ENCODE data around the gene CA6. TPM values are rescaled to one million over a fixed set of nuclear protein-coding genes. Genes with fewer than 3 reads are reported as not detected.

Gene CA6
- total and polyA plus RNA-seq, 2 experiments from 2014 or later: not detected

DNA sequence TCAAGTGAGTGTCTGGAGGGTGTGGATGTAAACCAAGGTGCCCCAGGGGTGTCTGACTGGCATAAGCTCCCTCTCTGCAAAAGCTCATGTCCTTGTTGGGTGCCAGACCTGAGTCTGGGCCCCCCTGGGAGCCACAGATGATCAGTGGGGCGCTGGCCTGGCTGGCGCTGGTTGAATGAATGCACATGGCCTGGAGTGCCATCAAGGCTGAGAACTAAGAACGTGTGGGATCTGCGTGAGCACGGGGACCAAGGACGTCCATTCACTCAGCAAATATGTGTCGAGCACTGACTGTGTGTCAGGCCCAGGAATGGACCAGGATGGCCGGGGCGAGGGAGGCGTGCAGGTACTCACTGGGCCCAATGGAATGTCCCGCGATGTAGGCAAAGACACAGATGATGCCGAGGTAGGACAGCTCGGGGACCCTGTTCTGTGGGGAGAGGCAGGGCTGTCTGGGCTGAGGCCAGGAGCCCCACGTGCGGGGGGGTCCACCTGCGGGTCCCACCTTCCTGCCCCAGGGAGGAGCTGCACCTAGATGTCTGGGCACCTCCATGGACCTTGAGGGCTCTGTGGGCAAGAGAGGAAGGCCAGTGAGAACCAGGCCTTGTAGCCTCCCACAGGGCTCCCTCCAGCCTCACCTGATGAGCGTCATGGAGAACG is 61.4 kb downstream of the CA6 start:
- H3K36me3 ChIP-seq (ENCODE audit: low read depth): no peaks in the 10 kb centered on the region
- in situ Hi-C loops (cut with MboI): no loop called here
- H2AFZ ChIP-seq: no peak overlapping the region
- H3K4me2 ChIP-seq (ENCODE audit: unreplicated experiment): no peak overlapping the region
- no peak for TF ChIP-seq EZH2 (IDR thresholded peaks at IDR 0.05; ENCODE audit: insufficient read depth, poor library complexity, severe bottlenecking)
- TF ChIP-seq EZH2phosphoT487 (IDR thresholded peaks at IDR 0.05; ENCODE audit: insufficient read depth, low read depth): no peak
- H3K9me2 ChIP-seq (ENCODE audit: insufficient read depth): no peaks in the 10 kb centered on the region
- H3K4me3 ChIP-seq: no peak overlapping the region
- H4K20me1 ChIP-seq (ENCODE audit: insufficient read depth): no peaks in the 10 kb centered on the region
- H3K9ac ChIP-seq: no peak overlapping the region
- no peak for DNase-seq
- WGBS, 2 experiments (ENCODE audit: low coverage in 1 of 2, low lambda C conversion rate in 2 of 2, missing lambda C conversion rate in 2 of 2): 82 to 88% methylated on average over 16 to 19 of the region's 19 CpGs
- H3K27ac ChIP-seq: no peak overlapping the region
- H3K9me3 ChIP-seq (ENCODE audit: low read depth): no peaks in the 10 kb centered on the region
- H3K4me1 ChIP-seq (ENCODE audit: insufficient read depth): no peaks in the 10 kb centered on the region
- H3F3A ChIP-seq (ENCODE audit: insufficient read depth): no peaks in the 10 kb centered on the region
- H3K79me2 ChIP-seq (ENCODE audit: insufficient read depth): no peaks in the 10 kb centered on the region
- no peaks in the 10 kb centered on the region for H3K27me3 ChIP-seq (replicated peaks; ENCODE audit: insufficient read depth)

- Histone ChIP-seq H2AFZ (no peak overlapping the region), H3K9me2 (ENCODE audit: insufficient read depth) (no peaks in the 10 kb centered on the region), H3K36me3 (ENCODE audit: low read depth) (no peaks in the 10 kb centered on the region), H4K20me1 (ENCODE audit: insufficient read depth) (no peaks in the 10 kb centered on the region), H3K4me1 (ENCODE audit: insufficient read depth) (no peaks in the 10 kb centered on the region), H3K4me3 (no peak overlapping the region), H3K27ac (no peak overlapping the region), H3K9me3 (ENCODE audit: low read depth) (no peaks in the 10 kb centered on the region), H3K79me2 (ENCODE audit: insufficient read depth) (no peaks in the 10 kb centered on the region), H3K27me3 (replicated peaks; ENCODE audit: insufficient read depth) (no peaks in the 10 kb centered on the region), H3K9ac (no peak overlapping the region), H3F3A (ENCODE audit: insufficient read depth) (no peaks in the 10 kb centered on the region), H3K4me2 (ENCODE audit: unreplicated experiment) (no peak overlapping the region)
- DNase-seq: no peak
- in situ Hi-C loops (cut with MboI): no loop called here
- TF ChIP-seq EZH2phosphoT487 (IDR thresholded peaks at IDR 0.05; ENCODE audit: insufficient read depth, low read depth) (no peak), EZH2 (IDR thresholded peaks at IDR 0.05; ENCODE audit: insufficient read depth, poor library complexity, severe bottlenecking) (no peak)
- 77 to 81% methylated on average over 10 of the region's 10 CpGs for WGBS, 2 experiments (ENCODE audit: low coverage in 1 of 2, low lambda C conversion rate in 2 of 2, missing lambda C conversion rate in 2 of 2)
These were observed 62.6 kb downstream of the CA6 start for GRCh38 chr1:9008236-9008635.

DNA sequence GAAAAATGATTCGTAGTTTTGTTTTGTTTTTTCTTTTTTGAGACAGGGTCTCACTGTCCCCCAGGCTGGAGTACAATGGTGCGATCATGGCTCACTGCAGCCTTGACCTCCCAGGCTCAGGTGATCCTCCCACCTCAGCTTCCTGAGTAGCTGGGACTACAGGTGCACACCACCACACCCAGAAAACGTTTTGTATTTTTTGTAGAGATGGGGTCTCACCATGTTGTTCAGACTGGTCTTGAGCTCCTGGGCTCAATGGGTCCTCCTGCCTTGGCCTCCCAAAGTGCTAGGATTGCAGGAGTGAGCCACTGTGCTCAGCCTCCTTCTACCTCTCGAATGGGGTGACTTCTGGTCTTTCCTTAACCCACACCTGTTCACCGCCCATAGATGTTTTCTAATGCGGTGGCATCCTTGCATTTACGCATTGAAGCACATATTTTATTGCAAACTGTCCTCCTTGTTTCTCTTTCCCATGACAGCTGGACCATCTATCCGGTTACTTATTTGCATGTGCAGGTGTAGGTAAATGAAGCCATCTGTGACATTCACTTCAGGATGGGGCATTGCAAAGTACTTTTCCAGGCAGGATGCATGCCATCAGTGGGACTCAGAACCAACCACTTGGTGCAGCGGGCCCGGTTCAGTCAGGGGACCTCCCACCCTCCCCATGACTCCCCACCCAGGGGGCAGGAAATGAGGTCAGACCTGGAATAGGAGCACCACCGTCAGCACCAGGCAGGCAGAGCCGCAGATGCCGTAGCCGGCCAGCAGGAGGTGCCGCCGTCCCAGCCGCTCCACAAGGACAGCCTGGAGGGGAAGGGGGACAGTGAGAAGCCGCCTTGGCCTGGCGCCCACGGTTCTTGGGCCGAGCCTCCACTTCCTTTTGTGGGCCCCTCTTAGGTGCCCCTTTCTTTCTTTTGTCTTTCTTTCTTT is 64.0 kb downstream of the CA6 start:
- no peak overlapping the region for H3K27ac ChIP-seq
- 67 to 68% methylated on average over 18 to 20 of the region's 21 CpGs for WGBS, 2 experiments (ENCODE audit: low coverage in 1 of 2, low lambda C conversion rate in 2 of 2, missing lambda C conversion rate in 2 of 2)
- H3K27me3 ChIP-seq (replicated peaks; ENCODE audit: insufficient read depth): no peaks in the 10 kb centered on the region
- no peak overlapping the region for H3K4me3 ChIP-seq
- H3K79me2 ChIP-seq (ENCODE audit: insufficient read depth): no peaks in the 10 kb centered on the region
- no peak overlapping the region for H3K9ac ChIP-seq
- no peak overlapping the region for H3K4me2 ChIP-seq (ENCODE audit: unreplicated experiment)
- peak; percentile 48 for DNase-seq
- H3K9me3 ChIP-seq (ENCODE audit: low read depth): no peaks in the 10 kb centered on the region
- H3K36me3 ChIP-seq (ENCODE audit: low read depth): no peaks in the 10 kb centered on the region
- H4K20me1 ChIP-seq (ENCODE audit: insufficient read depth): no peaks in the 10 kb centered on the region
- no peaks in the 10 kb centered on the region for H3K9me2 ChIP-seq (ENCODE audit: insufficient read depth)
- H2AFZ ChIP-seq: no peak overlapping the region
- no peak for TF ChIP-seq EZH2phosphoT487 (IDR thresholded peaks at IDR 0.05; ENCODE audit: insufficient read depth, low read depth)
- no peak for TF ChIP-seq EZH2 (IDR thresholded peaks at IDR 0.05; ENCODE audit: insufficient read depth, poor library complexity, severe bottlenecking)
- no peaks in the 10 kb centered on the region for H3K4me1 ChIP-seq (ENCODE audit: insufficient read depth)
- no peaks in the 10 kb centered on the region for H3F3A ChIP-seq (ENCODE audit: insufficient read depth)
- in situ Hi-C loops (cut with MboI): no loop called here

- no peaks in the 10 kb centered on the region for H3K4me1 ChIP-seq (ENCODE audit: insufficient read depth)
- no peaks in the 10 kb centered on the region for H3K36me3 ChIP-seq (ENCODE audit: low read depth)
- in situ Hi-C loops (cut with MboI): no loop called here
- 69 to 87% methylated on average over 8 of the region's 8 CpGs for WGBS, 2 experiments (ENCODE audit: low coverage in 1 of 2, low lambda C conversion rate in 2 of 2, missing lambda C conversion rate in 2 of 2)
- H3K9ac ChIP-seq: no peak overlapping the region
- no peak overlapping the region for H3K27ac ChIP-seq
- H2AFZ ChIP-seq: no peak overlapping the region
- no peak for TF ChIP-seq EZH2phosphoT487 (IDR thresholded peaks at IDR 0.05; ENCODE audit: insufficient read depth, low read depth)
- TF ChIP-seq EZH2 (IDR thresholded peaks at IDR 0.05; ENCODE audit: insufficient read depth, poor library complexity, severe bottlenecking): no peak
- no peaks in the 10 kb centered on the region for H3K79me2 ChIP-seq (ENCODE audit: insufficient read depth)
- H3K4me3 ChIP-seq: no peak overlapping the region
- no peaks in the 10 kb centered on the region for H3K9me2 ChIP-seq (ENCODE audit: insufficient read depth)
- H3K4me2 ChIP-seq (ENCODE audit: unreplicated experiment): no peak overlapping the region
- no peaks in the 10 kb centered on the region for H4K20me1 ChIP-seq (ENCODE audit: insufficient read depth)
- no peak for DNase-seq
- no peaks in the 10 kb centered on the region for H3K27me3 ChIP-seq (replicated peaks; ENCODE audit: insufficient read depth)
- no peaks in the 10 kb centered on the region for H3F3A ChIP-seq (ENCODE audit: insufficient read depth)
- no peaks in the 10 kb centered on the region for H3K9me3 ChIP-seq (ENCODE audit: low read depth)
These were observed 65.2 kb downstream of the CA6 start for GRCh38 chr1:9010781-9011323.
